ENCODE measurements around the gene PRDX3.

PRDX3 gene

GRCh38 chr10:119119400-119119799, 59.2 kb downstream of the PRDX3 start:
- no peak for DNase-seq

GRCh38 chr10:119118231-119118630, 60.4 kb downstream of the PRDX3 start:
- no peak for DNase-seq

Measured in OCI-M1 (cell line).